HG03558 (cell line): ENCODE measurements around the gene FOXJ3.

ENCODE experiments used
- ATAC-seq: cut with Tn5 transposase; IDR thresholded peaks from one replicate; pipeline ENCODE4 v1.9.1; 2021; ENCODE audit warnings: moderate number of reproducible peaks; ENCODE audit not compliant: unreplicated experiment; ENCODE audit errors: extremely low read depth

FOXJ3 gene

GRCh38 chr1:42173155-42173933 is 161.7 kb downstream of the FOXJ3 start:
- ATAC-seq = no peak

GRCh38 chr1:42172381-42173133 is 162.5 kb downstream of the FOXJ3 start:
- ATAC-seq = no peak

GRCh38 chr1:42171679-42172266 is 163.3 kb downstream of the FOXJ3 start:
- ATAC-seq = no peak

- ATAC-seq = no peak
Observed at GRCh38 chr1:42170779-42171621, 164.0 kb downstream of the FOXJ3 start.

GRCh38 chr1:42168763-42169162 is 166.3 kb downstream of the FOXJ3 start:
- ATAC-seq = no peak

GRCh38 chr1:42168391-42168670 is 166.7 kb downstream of the FOXJ3 start:
- ATAC-seq = no peak

- ATAC-seq = no peak
Observed at GRCh38 chr1:42167611-42168390, 167.2 kb downstream of the FOXJ3 start.

- no peak for ATAC-seq
Observed at GRCh38 chr1:42165511-42166210, 169.4 kb downstream of the FOXJ3 start.

- no peak for ATAC-seq
Observed at GRCh38 chr1:42164551-42165420, 170.2 kb downstream of the FOXJ3 start, which contains the start of gene GUCA2A. Gene GUCA2A, minus strand, starts transcription at chr1:42164745. Its CDS starts 33 bp downstream, at chr1:42164712.

GRCh38 chr1:42163536-42164503 is 171.2 kb downstream of the FOXJ3 start:
- no peak for ATAC-seq

GRCh38 chr1:42163114-42163513 is 171.9 kb downstream of the FOXJ3 start:
- ATAC-seq = no peak

GRCh38 chr1:42162181-42162580 is 172.9 kb downstream of the FOXJ3 start:
- no peak for ATAC-seq

- no peak for ATAC-seq
Observed at GRCh38 chr1:42158189-42158588, 176.8 kb downstream of the FOXJ3 start.

- no peak for ATAC-seq
Observed at GRCh38 chr1:42157667-42158066, 177.4 kb downstream of the FOXJ3 start.

GRCh38 chr1:42155362-42155761 is 179.7 kb downstream of the FOXJ3 start:
- ATAC-seq = no peak

- ATAC-seq = no peak
Observed at GRCh38 chr1:42154685-42155084, 180.3 kb downstream of the FOXJ3 start.

- no peak for ATAC-seq
Observed at GRCh38 chr1:42153624-42154023, 181.4 kb downstream of the FOXJ3 start.
